ENCODE results near the gene PTPRM. TPM values are rescaled to one million over a fixed set of nuclear protein-coding genes. Genes with fewer than 3 reads are reported as not detected.

Gene PTPRM
- polyA plus RNA-seq, 1 donor (not counting 4 experiments of a cell fraction or from before 2014, with no cell fraction given): 54.5 TPM

GRCh38 chr18:7605705-7606104 lies 38.6 kb downstream of the PTPRM start:
- dilution Hi-C loops (cut with MboI; ENCODE audit: extremely low pct_ligation_motif_present, low sequenced_read_pairs): no loop called here
- peak; percentile 9 for FAIRE-seq

GRCh38 chr18:7607540-7608173 lies 40.5 kb downstream of the PTPRM start:
- no peaks in the 10 kb centered on the region for H3K27me3 ChIP-seq (ENCODE audit: control insufficient read depth, extremely low read depth, insufficient read depth, low read length)
- no peak overlapping the region for H3K9ac ChIP-seq (ENCODE audit: control insufficient read depth, extremely low read depth, insufficient read depth, low read length)
- no peaks in the 10 kb centered on the region for H3K36me3 ChIP-seq (ENCODE audit: control insufficient read depth in 2 of 2, extremely low read depth in 1 of 2, insufficient read depth in 2 of 2, low read length in 2 of 2)
- no peaks in the 10 kb centered on the region for H3K4me1 ChIP-seq (ENCODE audit: control insufficient read depth, extremely low read depth, insufficient read depth, low read length)
- dilution Hi-C loops (cut with MboI; ENCODE audit: extremely low pct_ligation_motif_present, low sequenced_read_pairs): no loop called here
- H2AFZ ChIP-seq (ENCODE audit: control insufficient read depth, low read length): no peak overlapping the region
- no peaks in the 10 kb centered on the region for H3K9me1 ChIP-seq (ENCODE audit: control insufficient read depth, extremely low read depth, insufficient read depth, low read length)
- FAIRE-seq (no peak), DNase-seq (ENCODE audit: low read depth, low spot score) (no peak)
- H3K4me3 ChIP-seq (ENCODE audit: control insufficient read depth in 2 of 3, extremely low read depth in 1 of 3, insufficient read depth in 2 of 3, low read depth in 1 of 3, low read length in 3 of 3): no peak overlapping the region
- no peaks in the 10 kb centered on the region for H4K20me1 ChIP-seq (ENCODE audit: control insufficient read depth, extremely low read depth, insufficient read depth, low read length)
- no peaks in the 10 kb centered on the region for H3K9me3 ChIP-seq (ENCODE audit: control insufficient read depth, low read depth, low read length)
- H3K79me2 ChIP-seq (ENCODE audit: control insufficient read depth, insufficient read depth, low read length): peaks cover 17% of the 10 kb centered on the region
- H3K27ac ChIP-seq (ENCODE audit: control insufficient read depth, insufficient read depth, low read length): no peak overlapping the region
- TF ChIP-seq CTCF (optimal IDR thresholded peaks at IDR 0.05 in 1 of 3, IDR thresholded peaks at IDR 0.05 in 1 of 3, conservative IDR thresholded peaks at IDR 0.05 in 1 of 3; ENCODE audit: extremely low read depth in 1 of 3, insufficient read depth in 2 of 3, low read length in 3 of 3) (no peak), EZH2 (IDR thresholded peaks at IDR 0.05; ENCODE audit: low read length) (no peak)
- no peak overlapping the region for H3K4me2 ChIP-seq (ENCODE audit: control insufficient read depth, extremely low read depth, insufficient read depth, low read depth, low read length)

More at GRCh38 chr18:7605705-7606104, 38.6 kb downstream of the PTPRM start:
- H3K27ac ChIP-seq (ENCODE audit: control insufficient read depth, insufficient read depth, low read length): no peak overlapping the region
- no peak overlapping the region for H2AFZ ChIP-seq (ENCODE audit: control insufficient read depth, low read length)
- no peaks in the 10 kb centered on the region for H3K4me1 ChIP-seq (ENCODE audit: control insufficient read depth, extremely low read depth, insufficient read depth, low read length)
- peaks cover 12% of the 10 kb centered on the region for H3K79me2 ChIP-seq (ENCODE audit: control insufficient read depth, insufficient read depth, low read length)
- H4K20me1 ChIP-seq (ENCODE audit: control insufficient read depth, extremely low read depth, insufficient read depth, low read length): peaks cover 2% of the 10 kb centered on the region
- no peak overlapping the region for H3K4me2 ChIP-seq (ENCODE audit: control insufficient read depth, extremely low read depth, insufficient read depth, low read depth, low read length)
- H3K9me1 ChIP-seq (ENCODE audit: control insufficient read depth, extremely low read depth, insufficient read depth, low read length): no peaks in the 10 kb centered on the region
- no peaks in the 10 kb centered on the region for H3K9me3 ChIP-seq (ENCODE audit: control insufficient read depth, low read depth, low read length)
- H3K9ac ChIP-seq (ENCODE audit: control insufficient read depth, extremely low read depth, insufficient read depth, low read length): no peak overlapping the region
- no peak overlapping the region for H3K4me3 ChIP-seq (ENCODE audit: control insufficient read depth in 2 of 3, extremely low read depth in 1 of 3, insufficient read depth in 2 of 3, low read depth in 1 of 3, low read length in 3 of 3)
- H3K27me3 ChIP-seq (ENCODE audit: control insufficient read depth, extremely low read depth, insufficient read depth, low read length): no peaks in the 10 kb centered on the region
- H3K36me3 ChIP-seq (ENCODE audit: control insufficient read depth in 2 of 2, extremely low read depth in 1 of 2, insufficient read depth in 2 of 2, low read length in 2 of 2): no peaks in the 10 kb centered on the region
- TF ChIP-seq CTCF (optimal IDR thresholded peaks at IDR 0.05 in 1 of 3, IDR thresholded peaks at IDR 0.05 in 1 of 3, conservative IDR thresholded peaks at IDR 0.05 in 1 of 3; ENCODE audit: extremely low read depth in 1 of 3, insufficient read depth in 2 of 3, low read length in 3 of 3) (no peak), EZH2 (IDR thresholded peaks at IDR 0.05; ENCODE audit: low read length) (no peak)
- DNase-seq (ENCODE audit: low read depth, low spot score): no peak
